GM21723 (cell line): ENCODE measurements around the gene GREB1.

ENCODE experiments used
- ATAC-seq: cut with Tn5 transposase; IDR thresholded peaks from one replicate; pipeline ENCODE4 v1.9.1; 2021; ENCODE audit warnings: mild to moderate bottlenecking, moderate library complexity; ENCODE audit not compliant: unreplicated experiment

Gene GREB1

GRCh38 chr2:11578986-11579774 lies 45.3 kb downstream of the GREB1 start:
- no peak for ATAC-seq

DNA sequence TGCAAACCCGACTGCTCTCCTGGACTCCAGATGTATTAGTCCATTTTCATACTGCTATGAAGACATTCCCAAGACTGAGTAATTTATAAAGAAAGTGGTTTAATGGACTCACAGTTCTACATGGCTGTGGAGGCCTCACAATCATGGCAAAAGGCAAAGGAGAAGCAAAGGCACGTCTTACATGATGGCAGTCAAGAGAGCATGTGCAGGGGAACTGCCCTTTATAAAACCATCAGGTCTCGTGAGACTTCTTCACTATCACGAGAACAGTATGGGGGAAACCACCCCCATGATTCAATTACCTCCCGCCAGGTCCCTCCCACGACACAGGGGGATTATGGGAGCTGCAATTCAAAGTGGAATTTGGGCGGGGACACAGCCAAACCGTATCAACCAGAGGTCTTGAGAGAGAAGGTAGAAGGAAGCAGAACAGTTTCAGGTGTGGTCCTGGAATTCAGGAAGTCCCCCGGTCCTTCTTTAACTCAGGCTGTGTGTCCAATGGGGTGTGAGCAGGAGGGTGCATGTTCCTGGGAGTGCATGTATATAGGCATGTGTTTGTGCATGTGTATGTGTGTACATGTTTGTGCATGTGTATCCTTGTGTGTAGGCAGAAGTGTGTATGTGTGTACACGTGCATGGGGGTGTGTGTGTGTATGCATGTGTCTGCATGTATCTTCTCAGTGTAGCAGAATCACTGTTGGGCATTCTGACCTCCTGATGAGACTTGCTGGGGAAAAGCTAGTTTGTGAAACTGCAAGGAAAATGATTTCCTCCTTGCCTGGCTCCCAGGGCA lies 46.2 kb downstream of the GREB1 start:
- no peak for ATAC-seq

DNA sequence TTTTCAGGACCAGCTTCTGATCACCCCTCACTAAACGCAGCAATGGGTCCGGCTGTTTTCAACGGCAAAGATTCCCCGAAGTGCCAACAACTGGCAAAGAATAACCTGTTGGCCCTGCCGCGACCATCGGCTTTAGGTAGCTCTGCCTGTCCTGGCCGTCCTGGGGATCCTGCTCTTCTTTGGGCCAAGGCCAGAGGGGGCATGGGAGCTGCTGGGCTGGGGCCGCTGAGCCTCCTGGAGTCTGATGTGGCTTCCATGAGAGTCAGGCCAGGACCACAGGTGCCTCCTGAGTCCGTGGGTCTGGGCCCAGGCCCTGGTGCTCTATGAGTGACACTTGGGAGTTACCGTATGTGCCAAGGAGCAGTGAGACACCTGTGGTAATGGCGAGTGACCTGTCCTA lies 46.9 kb downstream of the GREB1 start:
- ATAC-seq, result no peak

- no peak for ATAC-seq
Measured at GRCh38 chr2:11581124-11581796, 47.4 kb downstream of the GREB1 start.

DNA sequence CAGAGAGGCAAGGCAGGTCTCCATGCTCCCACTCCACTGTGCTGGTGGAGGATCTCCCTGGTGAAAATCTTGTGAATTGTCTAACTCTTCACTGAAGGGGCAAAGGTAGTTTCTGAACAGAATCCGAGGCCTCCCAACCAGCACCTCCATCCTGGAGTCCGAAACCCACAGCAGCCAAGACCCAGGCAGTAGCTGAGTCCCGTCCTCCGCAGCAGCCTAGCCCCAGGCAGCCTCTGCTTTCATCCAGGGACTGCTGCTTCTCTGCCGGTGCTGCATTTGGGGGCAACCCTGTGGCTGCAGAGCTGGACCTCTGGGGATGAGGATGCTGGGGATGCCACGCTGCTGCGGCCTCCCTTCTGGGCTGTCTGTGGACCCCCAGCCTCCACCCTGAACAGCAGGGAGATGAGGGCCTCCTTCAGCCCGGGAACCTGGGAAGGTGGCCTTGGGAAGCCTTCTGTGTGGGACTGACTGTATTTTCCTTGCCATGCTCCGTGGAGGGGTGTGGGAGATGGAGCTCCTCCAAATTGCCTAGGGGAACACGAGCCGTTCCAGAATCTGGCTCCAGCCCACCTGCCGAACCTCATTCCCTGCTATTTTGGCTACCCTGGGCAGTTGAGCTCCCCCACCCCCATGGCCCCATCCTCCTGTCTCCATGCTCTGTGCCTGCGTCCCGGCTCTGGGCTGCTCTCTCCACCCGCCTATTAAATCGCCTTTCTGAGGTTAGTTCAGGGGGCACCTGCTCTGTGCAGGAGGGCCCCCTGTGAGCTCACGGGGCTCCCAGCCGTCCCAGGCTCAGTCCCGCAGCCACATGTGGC lies 48.2 kb downstream of the GREB1 start:
- no peak for ATAC-seq

GRCh38 chr2:11582612-11582861 lies 48.7 kb downstream of the GREB1 start:
- ATAC-seq, result no peak

DNA sequence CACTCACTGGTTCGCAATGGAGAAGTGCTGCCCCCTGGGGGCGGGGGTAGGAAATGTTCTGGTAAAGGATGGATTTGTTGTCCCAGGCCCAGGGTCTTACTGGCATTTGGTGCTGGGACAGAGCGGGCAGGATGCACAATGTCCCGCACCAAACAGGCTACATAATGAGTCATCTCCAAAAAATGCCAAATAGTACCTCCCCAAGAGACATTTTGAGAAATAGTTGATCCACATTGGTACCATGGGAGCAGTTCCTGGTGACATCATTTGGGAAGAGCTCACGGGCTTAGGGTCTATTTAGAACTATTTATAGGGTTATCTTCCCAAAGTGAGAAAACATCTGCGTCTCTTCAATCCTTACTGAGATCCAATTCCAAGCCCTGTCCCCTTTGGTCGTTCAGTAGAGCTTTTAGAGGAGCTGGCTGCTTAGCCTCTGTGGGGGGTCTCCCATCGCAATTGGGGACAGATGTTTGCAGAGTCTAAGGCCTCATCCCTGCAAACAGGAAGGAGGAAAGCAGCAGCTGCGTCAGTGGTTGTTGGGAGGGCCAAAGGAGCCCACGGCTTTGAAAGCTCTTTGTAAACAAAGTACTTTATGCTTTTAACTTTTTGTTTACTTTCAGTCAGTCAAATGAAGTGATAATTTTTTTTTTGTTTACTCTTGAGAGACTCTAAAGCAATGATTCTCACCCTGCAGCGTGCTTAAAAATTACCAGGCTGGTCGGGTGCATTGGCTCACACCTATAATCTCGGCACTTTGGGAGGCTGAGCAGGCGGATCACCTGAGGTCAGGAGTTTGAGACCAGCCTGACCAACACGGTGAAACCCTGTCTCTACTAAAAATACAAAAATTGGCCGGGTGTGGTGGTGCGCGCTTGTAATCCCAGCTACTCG lies 49.3 kb downstream of the GREB1 start:
- peak; percentile 50 for ATAC-seq

GRCh38 chr2:11583840-11584524 lies 50.1 kb downstream of the GREB1 start:
- ATAC-seq, result peak; percentile 89

DNA sequence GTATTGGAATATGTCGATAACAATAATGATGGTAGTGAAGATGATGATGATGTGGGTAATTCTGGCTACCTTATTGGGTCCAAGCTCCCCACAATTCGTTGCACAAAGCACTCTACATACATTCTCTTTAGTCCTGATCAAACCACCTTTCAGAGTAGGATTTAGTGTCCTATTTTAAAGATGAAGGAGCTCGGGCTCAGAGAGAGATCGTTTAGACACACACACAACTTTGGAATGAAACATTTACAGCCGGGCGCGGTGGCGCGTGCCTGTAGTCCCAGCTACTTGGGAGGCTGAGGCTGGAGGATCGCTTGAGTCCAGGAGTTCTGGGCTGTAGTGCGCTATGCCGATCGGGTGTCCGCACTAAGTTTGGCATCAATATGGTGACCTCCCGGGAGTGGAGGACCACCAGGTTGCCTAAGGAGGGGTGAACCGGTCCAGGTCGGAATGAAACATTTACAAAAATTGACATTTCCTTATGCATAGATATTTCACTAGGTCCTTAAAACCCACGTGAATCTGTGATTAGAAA lies 50.7 kb downstream of the GREB1 start:
- ATAC-seq, result no peak

DNA sequence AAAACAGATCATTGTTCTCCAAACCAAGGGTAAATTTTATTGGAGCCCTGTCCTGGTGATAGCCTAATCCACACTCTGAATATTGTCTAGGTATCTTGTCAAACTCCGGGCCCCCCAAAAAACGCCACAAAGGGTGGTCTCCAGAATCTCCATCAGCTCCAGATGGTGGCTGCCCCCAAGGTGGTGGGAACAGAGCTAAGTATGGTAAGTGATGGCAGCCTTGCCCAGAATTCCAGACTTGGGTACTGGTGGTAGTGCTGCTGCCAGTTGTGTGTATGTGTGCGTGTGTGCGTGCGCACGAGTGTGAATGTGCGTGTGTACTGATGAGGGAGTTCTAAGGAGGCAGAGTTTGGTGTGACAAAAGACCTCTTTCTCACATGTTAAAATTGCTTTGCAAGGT lies 51.2 kb downstream of the GREB1 start:
- ATAC-seq, result no peak

- no peak for ATAC-seq
Measured at GRCh38 chr2:11588228-11589110, 54.6 kb downstream of the GREB1 start.

DNA sequence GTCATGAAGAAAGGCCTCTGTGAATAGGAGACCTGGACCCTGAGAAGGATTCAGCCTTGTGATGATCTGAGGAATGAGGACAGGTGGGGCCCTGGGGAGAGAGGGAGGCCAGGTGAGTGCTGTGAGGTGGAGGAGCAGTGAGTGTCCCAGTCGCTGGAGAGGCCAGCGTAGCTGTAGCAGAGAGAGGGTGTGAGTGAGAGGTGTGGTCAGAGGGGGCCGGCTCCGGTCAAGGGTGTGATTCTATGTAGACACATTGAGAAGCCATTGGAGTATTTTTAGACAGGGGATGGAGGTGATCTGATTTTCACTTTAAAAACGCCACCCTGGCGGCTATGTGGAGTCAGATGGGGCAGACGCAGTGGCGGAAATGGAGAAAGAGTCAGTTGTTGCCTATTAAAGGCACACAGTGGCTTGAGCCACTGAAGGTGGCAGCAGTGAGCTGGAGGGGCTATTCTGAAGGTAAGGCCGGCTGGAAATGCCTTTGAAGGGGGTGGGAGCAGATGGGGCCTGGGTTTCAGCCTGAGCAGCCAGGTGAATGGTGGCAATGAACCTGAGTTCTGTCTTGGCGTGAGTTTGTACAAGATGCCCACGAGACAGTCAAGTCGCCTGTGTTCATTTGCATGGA lies 55.6 kb downstream of the GREB1 start:
- no peak for ATAC-seq

- no peak for ATAC-seq
Measured at GRCh38 chr2:11590193-11590592, 56.3 kb downstream of the GREB1 start.

- ATAC-seq, result no peak
Measured at GRCh38 chr2:11591091-11591490, 57.2 kb downstream of the GREB1 start.

GRCh38 chr2:11592671-11593574 lies 59.1 kb downstream of the GREB1 start:
- ATAC-seq, result no peak

DNA sequence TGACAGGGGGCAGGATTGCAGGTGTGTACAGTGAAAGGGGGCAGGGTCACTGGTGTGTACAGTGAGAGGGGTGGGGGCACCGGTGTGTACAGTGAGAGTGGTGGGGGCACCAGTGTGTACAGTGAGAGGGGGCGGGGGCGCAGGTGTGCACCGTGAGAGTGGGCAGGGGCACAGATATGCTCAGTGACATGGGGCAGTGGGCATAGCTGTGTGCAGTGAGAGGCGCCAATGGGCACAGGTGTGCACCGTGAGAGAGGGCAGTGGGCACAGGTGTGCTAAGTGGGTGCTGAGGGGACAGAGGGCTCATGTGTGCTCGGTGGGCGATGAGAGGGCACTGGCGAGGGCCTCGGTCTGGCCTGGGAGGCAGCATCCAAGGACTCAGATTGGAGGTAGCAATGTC lies 63.0 kb downstream of the GREB1 start:
- no peak for ATAC-seq
